ENCODE measurements around the gene RNF149. TPM values are rescaled to one million over a fixed set of nuclear protein-coding genes. Genes with fewer than 3 reads are reported as not detected.

Gene RNF149
- total and polyA plus RNA-seq, 8 donors: 51.5 to 111 (median 66.5) TPM

DNA sequence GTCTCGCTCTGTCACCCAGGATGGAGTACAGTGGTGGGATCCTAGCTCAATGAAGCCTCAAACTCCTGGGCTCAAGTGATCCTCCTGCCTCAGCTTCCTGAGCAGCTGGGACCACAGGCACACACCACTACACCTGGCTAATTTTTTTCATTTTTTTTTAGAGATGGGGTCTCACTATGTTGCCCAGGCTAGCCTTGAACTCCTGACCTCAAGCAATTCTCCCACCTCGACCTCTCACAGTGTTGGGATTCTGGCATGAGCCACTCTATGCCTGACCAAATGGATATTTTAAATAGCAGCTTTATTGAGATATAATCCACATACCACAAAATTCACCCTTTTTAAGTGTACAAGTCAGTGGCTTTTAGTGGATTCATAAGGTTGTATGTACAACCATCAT lies 11.1 kb downstream of the RNF149 start:
- H3K4me1 ChIP-seq: peaks cover 3 to 100% of the 10 kb centered on the region in 2 donors
- intact Hi-C loops (cut with DNase I): no loop called here
- no peak for TF ChIP-seq CTCF (IDR thresholded peaks at IDR 0.05)
- no peak overlapping the region for H3K4me3 ChIP-seq
- H3K36me3 ChIP-seq: peaks cover 0 to 39% of the 10 kb centered on the region in 2 donors
- no peak for DNase-seq
- no peaks in the 10 kb centered on the region for H3K27me3 ChIP-seq
- no peaks in the 10 kb centered on the region for H3K9me3 ChIP-seq
- H3K27ac ChIP-seq: no peak overlapping the region
- ATAC-seq: no peak

- H3K36me3 ChIP-seq: peaks cover 0 to 41% of the 10 kb centered on the region in 2 donors
- intact Hi-C loops (cut with DNase I): no loop called here
- TF ChIP-seq CTCF (IDR thresholded peaks at IDR 0.05): no peak
- DNase-seq: no peak
- no peak for ATAC-seq
- no peaks in the 10 kb centered on the region for H3K27me3 ChIP-seq
- peaks cover 3 to 93% of the 10 kb centered on the region in 2 donors for H3K4me1 ChIP-seq
- H3K4me3 ChIP-seq: no peak overlapping the region
- no peak overlapping the region for H3K27ac ChIP-seq
- H3K9me3 ChIP-seq: no peaks in the 10 kb centered on the region
Observed at GRCh38 chr2:101296371-101296770, 12.1 kb downstream of the RNF149 start.

- H3K9me3 ChIP-seq: no peaks in the 10 kb centered on the region
- TF ChIP-seq CTCF (IDR thresholded peaks at IDR 0.05): no peak
- no peak overlapping the region for H3K27ac ChIP-seq
- peaks cover 0 to 46% of the 10 kb centered on the region in 2 donors for H3K36me3 ChIP-seq
- ATAC-seq (no peak), DNase-seq (no peak)
- no peak overlapping the region for H3K4me3 ChIP-seq
- H3K27me3 ChIP-seq: no peaks in the 10 kb centered on the region
- H3K4me1 ChIP-seq: peaks cover 3 to 88% of the 10 kb centered on the region in 2 donors
- intact Hi-C loops (cut with DNase I): no loop called here
Observed at GRCh38 chr2:101295895-101296294, 12.6 kb downstream of the RNF149 start.

- no peaks in the 10 kb centered on the region for H3K27me3 ChIP-seq
- peaks cover 0 to 52% of the 10 kb centered on the region in 2 donors for H3K36me3 ChIP-seq
- no peak for TF ChIP-seq CTCF (IDR thresholded peaks at IDR 0.05)
- DNase-seq (no peak), ATAC-seq (no peak)
- intact Hi-C loops (cut with DNase I): no loop called here
- no peaks in the 10 kb centered on the region for H3K9me3 ChIP-seq
- peaks cover 3 to 78% of the 10 kb centered on the region in 2 donors for H3K4me1 ChIP-seq
- no peak overlapping the region for H3K4me3 ChIP-seq
- H3K27ac ChIP-seq: no peak overlapping the region
Observed at GRCh38 chr2:101294861-101295260, 13.6 kb downstream of the RNF149 start.

DNA sequence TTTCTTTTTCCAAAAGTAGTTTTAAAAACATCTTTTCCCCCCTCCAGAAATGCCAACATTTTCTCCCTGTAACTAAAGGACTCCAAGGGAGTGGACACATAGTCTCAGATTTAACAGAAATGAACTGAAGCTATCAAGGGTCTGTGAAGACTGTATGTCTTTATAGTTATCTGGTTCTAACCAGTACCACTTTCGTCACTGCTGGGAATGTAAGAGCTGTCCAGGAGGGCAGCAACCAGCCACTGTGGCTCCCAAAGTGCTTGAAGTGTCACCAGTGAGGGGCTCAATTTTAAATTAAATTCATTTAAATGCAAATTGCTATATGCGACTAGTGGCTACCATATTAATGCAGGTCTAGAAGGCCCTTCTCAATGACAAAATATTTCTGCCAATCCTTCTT lies 15.0 kb downstream of the RNF149 start:
- Histone ChIP-seq H3K4me1 (peaks cover under 1 to 65% of the 10 kb centered on the region in 2 donors), H3K9me3 (no peaks in the 10 kb centered on the region), H3K27me3 (no peaks in the 10 kb centered on the region), H3K4me3 (no peak overlapping the region), H3K27ac (no peak overlapping the region), H3K36me3 (peaks cover 0 to 65% of the 10 kb centered on the region in 2 donors)
- DNase-seq: no peak
- intact Hi-C loops (cut with DNase I): no loop called here
- no peak for ATAC-seq
- TF ChIP-seq CTCF (IDR thresholded peaks at IDR 0.05): no peak
